SH-SY5Y (cell line): ENCODE results near the gene HOXD4.

Source experiments
- GATA2 ChIP-seq: IDR thresholded peaks from 2 replicates; pipeline ENCODE4 v1.6.1; 2011; ENCODE audit warnings: mild to moderate bottlenecking, low read depth, low read length
- GATA3 ChIP-seq: IDR thresholded peaks from 2 replicates; pipeline ENCODE4 v1.6.1; 2011; ENCODE audit warnings: low read depth, mild to moderate bottlenecking, low read length, moderate library complexity

GRCh38 chr2:176109946-176110345, 41.4 kb upstream of the HOXD4 start:
- TF ChIP-seq GATA3 (no peak), GATA2 (no peak)
